Heart left ventricle (tissue), 16 donors: ENCODE data around the gene ATP2A1. TPM values are rescaled to one million over a fixed set of nuclear protein-coding genes. Genes with fewer than 3 reads are reported as not detected.

Experiments
- ATAC-seq, 4 donors: fragments of 200-7000 bp; cut with Tn5 transposase; one replicate each; pipeline ENCODE4 v1.9.1; 2020 to 2022; ENCODE audit warnings: moderate library complexity in 4 of 4, mild to moderate bottlenecking in 3 of 4, moderate number of reproducible peaks in 1 of 4
- DNase-seq, 5 donors: peaks; one replicate each; pipeline ENCODE4 v3.0.0-alpha.2; 2020
- H3K27ac ChIP-seq, 12 donors: fragments of 200-600 bp; sonication (generic) in 4 of 12; one replicate each; pipeline versions ENCODE4 v1.5.0 to v1.8.0; 2016 to 2022; ENCODE audit warnings: mild to moderate bottlenecking in 2 of 12
- H3K27me3 ChIP-seq, 9 donors: fragments of 200-600 bp; sonication (generic) in 2 of 9; one replicate each; pipeline versions ENCODE4 v1.5.1 to v1.8.0; 2016 to 2022; ENCODE audit warnings: mild to moderate bottlenecking in 3 of 9
- H3K36me3 ChIP-seq, 9 donors: fragments of 200-600 bp; sonication (generic) in 2 of 9; one replicate each; pipeline versions ENCODE4 v1.5.0 to v1.8.0; 2018 to 2022; ENCODE audit warnings: mild to moderate bottlenecking in 2 of 9
- H3K4me1 ChIP-seq, 12 donors: fragments of 200-600 bp; sonication (generic) in 4 of 12; one replicate each; pipeline versions ENCODE4 v1.5.0 to v1.8.0; 2016 to 2022; ENCODE audit warnings: mild to moderate bottlenecking in 3 of 12
- H3K4me3 ChIP-seq, 12 donors: fragments of 200-600 bp; sonication (generic) in 4 of 12; one replicate each; pipeline versions ENCODE4 v1.5.0 to v1.8.0; 2017 to 2022; ENCODE audit warnings: mild to moderate bottlenecking in 9 of 12, moderate library complexity in 4 of 12
- H3K9me3 ChIP-seq, 12 donors: fragments of 200-600 bp; sonication (generic) in 4 of 12; one replicate each; pipeline versions ENCODE4 v1.5.0 to v1.8.0; 2016 to 2022; ENCODE audit warnings: mild to moderate bottlenecking in 1 of 12
- CTCF ChIP-seq, 12 donors: fragments of 200-600 bp; sonication (generic) in 4 of 12; IDR thresholded peaks; one replicate each; pipeline versions ENCODE4 v1.5.0 to v1.8.0; 2018 to 2022; ENCODE audit warnings: antibody characterized with exemption in 12 of 12, mild to moderate bottlenecking in 5 of 12
- POLR2A ChIP-seq, 2 donors: fragments of 450-650 bp; IDR thresholded peaks; one replicate each; pipeline ENCODE4 v1.6.1; 2017; ENCODE audit warnings: antibody characterized with exemption in 2 of 2, mild to moderate bottlenecking in 2 of 2, moderate library complexity in 2 of 2
- WGBS, 4 donors: extraction: QIAGEN DNeasy Blood & Tissue Kit in 2 of 4; methylation state at CpG; one replicate each; pipeline versions ENCODE4 v1.1.5 to v1.1.7; 2013 to 2018; 5-methylcytosine and 5-hydroxymethylcytosine counted together
- intact Hi-C, 10 donors: fragments of 100-400 bp; cut with DNase I; formaldehyde crosslinking; loops; one replicate each; pipeline versions ENCODE4 v1.11.1 to v1.14.2; 2022
- polyA plus RNA-seq, 2 donors: library from polyadenylated mRNA; stranded (reverse); fragments of 200-250 nt; gene quantifications; one replicate each; pipeline ENCODE4 v1.2.3, GENCODE V29; 2013
- total RNA-seq, 9 donors: library from RNA; depleted of rRNA in 2 of 9; stranded (reverse); fragments of >200 nt in 2 of 9; fragmentation: NEBNext Ultra II Directional in 3 of 9; extraction: Animal tissue kit (Norgen Biotek cat#: 25700) in 3 of 9; gene quantifications; one replicate each; pipeline versions ENCODE4 v1.1.0 to v1.2.4, GENCODE V29; 2016 to 2023
- donor health status: ischemic (EF 13 %, LVEDD 7.1; RV severe dilation, severe dysfunction).
- donor health status: healthy with polysubstance abuse.
- donor health status: DM: no; HTN: yes; CAD: no.
- donor health status: DM: no; HTN: no; CAD: no.
- donor health status: ischemic (EF 25% LVEDD 6.9; RV normal size, moderate dysfunction).
- donor health status: ischemic (EF 25% LVEDD 5.7; RV mildly dilated, moderate dysfunction).
- donor health status: healthy.
- donor health status: DM: yes; HTN: yes; CAD: no.
- donor health status: ischemic (EF 35%, LVEDD 5.7; RV mildly dilated, moderate dysfunction).
- donor health status: nonischemic (EF 11% LVEDD 7.7; RV severe dilation, severe dysfunction).
- donor health status: DM: yes; HTN: yes; CAD: no.
- donor health status: PGD.
- donor health status: ischemic (EF 29% LVEDD 5.4; RV normal size, mild dysfunction).
- donor health status: nonischemic (EF 23%, LVEDD 6.1; RV moderate dilation, normal function).

ATP2A1 gene
- total and polyA plus RNA-seq, 11 donors, result 0.06 to 0.63 (median 0.39) TPM; not detected in 4

DNA sequence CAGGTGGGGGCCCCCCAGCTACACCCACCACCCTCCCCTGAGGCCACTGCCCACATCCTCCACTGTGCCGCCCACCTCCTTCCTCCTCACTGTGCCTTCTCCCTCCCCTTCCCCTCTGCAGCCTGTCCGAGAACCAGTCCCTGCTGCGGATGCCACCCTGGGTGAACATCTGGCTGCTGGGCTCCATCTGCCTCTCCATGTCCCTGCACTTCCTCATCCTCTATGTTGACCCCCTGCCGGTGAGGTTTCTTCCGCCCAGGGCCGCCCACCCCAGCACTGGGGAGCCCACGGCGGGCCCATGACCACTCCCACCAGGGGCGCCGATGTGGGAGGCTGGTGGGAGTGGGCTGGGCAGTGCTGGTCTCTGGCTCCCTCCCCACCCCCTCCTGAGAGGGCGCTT lies 24.6 kb downstream of the ATP2A1 start:
- 64 to 72% (median 69%) methylated on average over 11 of the region's 11 CpGs for WGBS, 4 donors
- intact Hi-C loops, result no loop called here
- H3K4me1 ChIP-seq, result no peaks in the 10 kb centered on the region
- H3K9me3 ChIP-seq, result no peaks in the 10 kb centered on the region
- H3K4me3 ChIP-seq, result no peak overlapping the region
- no peaks in the 10 kb centered on the region for H3K27me3 ChIP-seq
- ATAC-seq (peak in 2 of 4 donors; percentile 20 to 35), DNase-seq (no peak)
- no peak overlapping the region for H3K27ac ChIP-seq
- no peak for TF ChIP-seq CTCF (IDR thresholded peaks at IDR 0.05)
- TF ChIP-seq POLR2A (IDR thresholded peaks at IDR 0.05), result no peak
- peaks cover 0 to 38% (median 31%) of the 10 kb centered on the region in 9 donors for H3K36me3 ChIP-seq

- 82 to 92% (median 89%) methylated on average over 19 to 29 of the region's 29 CpGs for WGBS, 4 donors
- Histone ChIP-seq H3K4me3 (no peak overlapping the region), H3K27ac (no peak overlapping the region), H3K36me3 (peaks cover 0 to 42% (median 37%) of the 10 kb centered on the region in 9 donors), H3K4me1 (no peaks in the 10 kb centered on the region), H3K27me3 (no peaks in the 10 kb centered on the region), H3K9me3 (no peaks in the 10 kb centered on the region)
- ATAC-seq, result no peak
- DNase-seq, result no peak
- intact Hi-C loops, result no loop called here
- no peak for TF ChIP-seq POLR2A (IDR thresholded peaks at IDR 0.05)
- no peak for TF ChIP-seq CTCF (IDR thresholded peaks at IDR 0.05)
Measured at GRCh38 chr16:28903344-28904042, 25.2 kb downstream of the ATP2A1 start.

- intact Hi-C loops, result no loop called here
- Histone ChIP-seq H3K9me3 (no peaks in the 10 kb centered on the region), H3K4me3 (no peak overlapping the region), H3K27ac (no peak overlapping the region), H3K27me3 (no peaks in the 10 kb centered on the region), H3K36me3 (peaks cover 0 to 51% (median 45%) of the 10 kb centered on the region in 9 donors), H3K4me1 (no peaks in the 10 kb centered on the region)
- ATAC-seq (no peak), DNase-seq (no peak)
- TF ChIP-seq POLR2A (IDR thresholded peaks at IDR 0.05) (no peak), CTCF (IDR thresholded peaks at IDR 0.05) (no peak)
- WGBS, 4 donors, result 87 to 92% (median 91%) methylated on average over 10 to 14 of the region's 14 CpGs
Measured at GRCh38 chr16:28904363-28904762, 26.1 kb downstream of the ATP2A1 start.

DNA sequence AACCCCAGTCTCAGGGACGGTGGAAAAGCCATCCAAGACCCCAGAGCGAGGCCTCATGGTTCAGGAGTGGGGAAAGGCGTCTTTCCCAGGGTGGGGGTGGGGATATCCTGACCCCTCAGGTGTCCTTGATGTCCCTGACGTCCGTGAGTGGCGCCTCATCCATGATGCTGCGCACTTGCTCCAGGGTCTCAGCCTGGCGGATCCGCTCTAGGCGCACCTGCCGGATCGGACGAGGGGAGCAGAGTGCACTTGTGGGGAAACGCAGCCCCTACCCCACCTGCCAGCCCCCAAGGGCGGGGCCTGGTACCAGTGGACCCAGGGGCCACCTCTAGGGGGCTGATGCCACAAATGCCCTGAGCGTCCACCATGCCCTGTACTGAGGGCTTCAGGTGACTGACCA lies 26.5 kb downstream of the ATP2A1 start:
- 91 to 96% (median 95%) methylated on average over 6 to 16 of the region's 16 CpGs for WGBS, 4 donors
- Histone ChIP-seq H3K27ac (no peak overlapping the region), H3K9me3 (no peaks in the 10 kb centered on the region), H3K36me3 (peaks cover 0 to 55% (median 47%) of the 10 kb centered on the region in 9 donors), H3K27me3 (no peaks in the 10 kb centered on the region), H3K4me3 (no peak overlapping the region), H3K4me1 (no peaks in the 10 kb centered on the region)
- no peak for DNase-seq
- TF ChIP-seq CTCF (IDR thresholded peaks at IDR 0.05) (no peak), POLR2A (IDR thresholded peaks at IDR 0.05) (no peak)
- intact Hi-C loops, result no loop called here
- ATAC-seq, result no peak
